Measurements from ENCODE around the gene CCHCR1. TPM values are rescaled to one million over a fixed set of nuclear protein-coding genes. Genes with fewer than 3 reads are reported as not detected.
A peak's percentile ranks its signal among the peaks of the same experiment; 100 is the strongest.
"Not testable (repeated sequence)": the region's sequence is repeated elsewhere in the genome, so short reads cannot be mapped to it uniquely, and the experiment has no call there.

CCHCR1 gene
- total and polyA plus RNA-seq, 2 of the 8 experiments (the other 6 are each of a cell fraction or from before 2014, with no cell fraction given), result 20.9 to 38.0 TPM

- not testable (repeated sequence) for H3K4ac ChIP-seq (replicated peaks; ENCODE audit: insufficient read length, low read depth, low read length); H3K9ac ChIP-seq (replicated peaks in 1 of 4; ENCODE audit: extremely low read depth in 1 of 4, low read depth in 3 of 4, low read length in 3 of 4); H2BK20ac ChIP-seq (ENCODE audit: low read length); H3K79me1 ChIP-seq (ENCODE audit: low read depth, low read length); H2AFZ ChIP-seq (ENCODE audit: low read length); H3K56ac ChIP-seq (replicated peaks; ENCODE audit: insufficient read length, low read depth, low read length); H3K27ac ChIP-seq (ENCODE audit: low read depth, low read length); H3K9me3 ChIP-seq (ENCODE audit: insufficient read depth in 2 of 2, low read depth in 1 of 2, low read length in 1 of 2); DNase-seq (ENCODE audit: low read depth in 1 of 2, low spot score in 2 of 2); H4K8ac ChIP-seq (ENCODE audit: extremely low read depth, insufficient read depth, low read length); H2BK15ac ChIP-seq (ENCODE audit: low read length); H3K79me2 ChIP-seq (ENCODE audit: control insufficient read depth in 1 of 2, insufficient read depth in 2 of 2, low read length in 2 of 2); H2BK120ac ChIP-seq (replicated peaks; ENCODE audit: low read depth, low read length); H3K23ac ChIP-seq (ENCODE audit: insufficient read length); H3K4me2 ChIP-seq (ENCODE audit: insufficient read depth in 1 of 2, low read depth in 2 of 2, low read length in 2 of 2); H4K20me1 ChIP-seq (replicated peaks in 1 of 2; ENCODE audit: control insufficient read depth in 1 of 2, insufficient read depth in 2 of 2, low read length in 2 of 2); H4K5ac ChIP-seq (ENCODE audit: insufficient read length, low read depth, low read length); H3K27me3 ChIP-seq (replicated peaks in 1 of 4; ENCODE audit: control insufficient read depth in 3 of 4, extremely low read depth in 1 of 4, insufficient read depth in 3 of 4, low read length in 3 of 4); H2BK5ac ChIP-seq (ENCODE audit: low read depth, low read length); H3K4me1 ChIP-seq (replicated peaks in 1 of 4; ENCODE audit: control insufficient read depth in 3 of 4, insufficient read depth in 4 of 4, low read length in 3 of 4); FAIRE-seq; H3K23me2 ChIP-seq (ENCODE audit: low read depth, low read length); H3K14ac ChIP-seq (ENCODE audit: insufficient read length); H3K36me3 ChIP-seq (ENCODE audit: control insufficient read depth in 2 of 4, insufficient read depth in 4 of 4, low read length in 3 of 4); H4K91ac ChIP-seq (replicated peaks; ENCODE audit: insufficient read length, low read length); H2AK5ac ChIP-seq (ENCODE audit: low read depth, low read length)
- Histone ChIP-seq H2BK12ac (ENCODE audit: low read depth, low read length) (peak overlapping the region; percentile 80; the same call in 1 of the 2 replicates), H3K4me3 (ENCODE audit: extremely low read depth in 1 of 4, insufficient read depth in 2 of 4, low read depth in 3 of 4, low read length in 4 of 4) (peak overlapping the region in 3 of 4 experiments; percentile 68 to 74 (median 71); a peak in 3 of 8 replicates), H3K18ac (ENCODE audit: extremely low read depth, low read length) (peak overlapping the region; percentile 73; the same call in 1 of the 2 replicates)
- ChIA-PET POLR2A (ENCODE audit: partially characterized antibody) (interaction anchor here (1.1 to 61.6 kb wide), 3 partner anchors 12 to 171 kb away, joined by 3 to 2251 read pairs (median 9); partner anchors contain the start of genes CCHCR1, CDSN, POU5F1 and PSORS1C1), CTCF (ENCODE audit: partially characterized antibody) (interaction anchor here (0.6 to 11.0 kb wide), 42 partner anchors 9 to 246 kb away, joined by 3 to 103 read pairs (median 4); partner anchors contain the start of genes PSORS1C1, PSORS1C2 and TCF19)
- WGBS, 2 experiments (ENCODE audit: extremely low coverage in 1 of 2, insufficient coverage in 1 of 2, insufficient read length in 1 of 2, insufficient replicate concordance in 2 of 2, low coverage in 1 of 2, low lambda C conversion rate in 2 of 2, missing lambda C conversion rate in 1 of 2), result 83% methylated on average over 25 of the region's 25 CpGs; no CpG with 5 or more reads in 1 of the 2 experiments
Measured at GRCh38 chr6:31196251-31197022, 38.8 kb upstream of the CCHCR1 start.
